ENCODE results near the gene KRT83. TPM values are rescaled to one million over a fixed set of nuclear protein-coding genes. Genes with fewer than 3 reads are reported as not detected.

KRT83 gene
- polyA plus RNA-seq, 1 of the 3 experiments (the other 2 are of a cell fraction): 0.03 TPM

DNA sequence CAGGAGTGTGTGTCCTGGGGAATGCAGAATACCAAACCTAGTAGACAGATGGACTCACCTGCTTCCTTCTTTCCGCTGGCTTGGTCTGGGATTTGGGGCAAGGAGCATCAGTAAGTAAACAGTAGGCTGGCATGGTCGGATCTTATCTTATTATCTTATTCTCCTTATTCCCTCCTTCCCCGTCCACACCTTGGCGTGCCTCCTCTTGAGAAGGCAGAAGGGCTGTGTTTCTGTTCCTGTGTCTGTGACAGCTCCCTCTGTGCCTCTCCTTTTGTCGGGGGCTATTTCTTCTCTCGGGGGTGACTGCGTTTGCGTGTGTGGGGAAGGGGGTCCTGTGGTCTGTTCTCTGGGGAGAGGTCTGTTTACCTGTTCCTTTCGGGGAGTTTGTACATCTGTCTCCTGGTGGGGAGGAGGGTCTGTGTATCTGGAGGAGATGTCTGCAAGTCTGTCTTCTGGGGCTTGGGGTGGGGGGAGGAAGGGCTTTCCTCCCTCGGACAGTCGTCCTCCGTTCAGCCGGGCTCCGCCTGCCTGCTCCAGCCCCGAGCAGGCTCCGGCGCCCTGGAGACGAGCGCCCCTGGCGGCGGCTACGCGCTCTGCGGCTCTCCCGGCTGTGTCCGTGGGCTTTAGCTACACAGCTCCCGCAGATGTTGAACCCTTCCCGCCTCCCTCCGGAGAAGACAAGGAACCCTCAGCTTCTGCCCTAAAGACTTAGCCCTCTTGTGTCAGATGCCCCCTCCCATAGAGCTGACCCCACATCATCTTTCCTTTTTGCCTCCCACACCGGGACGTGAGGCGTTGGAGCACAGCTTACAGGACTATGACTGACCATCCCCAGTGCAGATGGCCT is 42.4 kb downstream of the KRT83 start (continued):
- TF ChIP-seq, protein P1, sequence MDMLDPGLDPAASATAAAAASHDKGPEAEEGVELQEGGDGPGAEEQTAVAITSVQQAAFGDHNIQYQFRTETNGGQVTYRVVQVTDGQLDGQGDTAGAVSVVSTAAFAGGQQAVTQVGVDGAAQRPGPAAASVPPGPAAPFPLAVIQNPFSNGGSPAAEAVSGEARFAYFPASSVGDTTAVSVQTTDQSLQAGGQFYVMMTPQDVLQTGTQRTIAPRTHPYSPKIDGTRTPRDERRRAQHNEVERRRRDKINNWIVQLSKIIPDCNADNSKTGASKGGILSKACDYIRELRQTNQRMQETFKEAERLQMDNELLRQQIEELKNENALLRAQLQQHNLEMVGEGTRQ (IDR thresholded peaks at IDR 0.05; ENCODE audit: borderline replicate concordance, low read depth, low read length): no peak
- no peak for TF ChIP-seq FOSL2 (IDR thresholded peaks at IDR 0.05; ENCODE audit: borderline replicate concordance, low read depth)
- no peak for TF ChIP-seq CHD2 (IDR thresholded peaks at IDR 0.05; ENCODE audit: low read length, partially characterized antibody)

DNA sequence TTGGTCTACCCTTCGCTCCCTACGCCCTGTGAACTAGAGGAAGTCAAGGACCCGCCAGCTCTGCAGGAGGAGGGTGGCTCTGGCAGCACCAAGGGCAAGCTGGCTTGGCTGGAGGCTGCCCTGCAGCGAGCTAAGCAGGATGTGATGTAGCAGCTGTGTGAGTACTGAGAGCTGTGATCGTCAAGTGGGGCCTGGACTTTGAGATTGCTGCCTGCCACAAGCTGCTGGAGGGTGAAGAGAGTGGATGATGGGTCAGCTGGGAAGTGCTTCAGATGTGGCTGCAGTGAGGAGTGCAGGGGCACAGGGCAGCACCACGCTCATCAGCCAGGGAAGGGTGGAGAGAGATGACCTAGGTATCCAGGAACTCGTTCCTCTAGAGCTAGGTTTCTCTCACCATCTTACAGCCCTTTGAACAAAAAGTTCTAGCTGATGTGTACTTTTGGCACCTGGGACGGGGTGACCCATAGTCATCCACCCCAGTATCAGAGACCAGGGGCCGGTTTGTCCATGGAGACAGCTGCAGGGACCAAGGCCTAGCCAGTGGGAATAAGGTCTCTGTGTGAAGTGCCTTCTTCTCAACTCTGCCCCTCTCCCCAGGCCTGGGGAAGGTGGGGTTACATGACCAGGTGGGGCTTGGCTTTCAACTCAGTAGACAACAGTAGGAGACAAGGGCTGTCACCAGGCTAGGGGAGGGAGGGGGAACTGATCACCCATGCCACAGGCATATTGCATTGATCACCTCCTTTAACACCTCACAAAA is 43.5 kb downstream of the KRT83 start:
- no peak for DNase-seq
- ChIA-PET CTCF (interaction anchor here (0.7 to 8.2 kb wide), 32 partner anchors 9 to 156 kb away, joined by 3 to 80 read pairs (median 10); no protein-coding TSS in a partner anchor), POLR2A (no interaction called here)
- TF ChIP-seq FOSL2 (IDR thresholded peaks at IDR 0.05; ENCODE audit: borderline replicate concordance, low read depth) (no peak), RFX5 (IDR thresholded peaks at IDR 0.05; ENCODE audit: low read length) (no peak), FOXJ3 (CRISPR knock-in tag; IDR thresholded peaks at IDR 0.05) (no peak), GATA2 (CRISPR knock-in tag; IDR thresholded peaks at IDR 0.05) (no peak), RXRA (IDR thresholded peaks at IDR 0.05; ENCODE audit: borderline replicate concordance, low read depth) (no peak), SIN3A (IDR thresholded peaks at IDR 0.05; ENCODE audit: borderline replicate concordance, low read depth, low read length) (no peak), SMC3 (IDR thresholded peaks at IDR 0.05; ENCODE audit: low read depth, low read length) (no peak), POLR2AphosphoS5 (IDR thresholded peaks at IDR 0.05; ENCODE audit: low read depth, low read length) (no peak), RCOR1 (IDR thresholded peaks at IDR 0.05; ENCODE audit: low read length) (no peak), FOXM1 (IDR thresholded peaks at IDR 0.05; ENCODE audit: low read depth) (no peak), MEF2A (IDR thresholded peaks at IDR 0.05; ENCODE audit: borderline replicate concordance, low read depth) (no peak), ELF1 (IDR thresholded peaks at IDR 0.05) (no peak)
- TF ChIP-seq, protein P2, sequence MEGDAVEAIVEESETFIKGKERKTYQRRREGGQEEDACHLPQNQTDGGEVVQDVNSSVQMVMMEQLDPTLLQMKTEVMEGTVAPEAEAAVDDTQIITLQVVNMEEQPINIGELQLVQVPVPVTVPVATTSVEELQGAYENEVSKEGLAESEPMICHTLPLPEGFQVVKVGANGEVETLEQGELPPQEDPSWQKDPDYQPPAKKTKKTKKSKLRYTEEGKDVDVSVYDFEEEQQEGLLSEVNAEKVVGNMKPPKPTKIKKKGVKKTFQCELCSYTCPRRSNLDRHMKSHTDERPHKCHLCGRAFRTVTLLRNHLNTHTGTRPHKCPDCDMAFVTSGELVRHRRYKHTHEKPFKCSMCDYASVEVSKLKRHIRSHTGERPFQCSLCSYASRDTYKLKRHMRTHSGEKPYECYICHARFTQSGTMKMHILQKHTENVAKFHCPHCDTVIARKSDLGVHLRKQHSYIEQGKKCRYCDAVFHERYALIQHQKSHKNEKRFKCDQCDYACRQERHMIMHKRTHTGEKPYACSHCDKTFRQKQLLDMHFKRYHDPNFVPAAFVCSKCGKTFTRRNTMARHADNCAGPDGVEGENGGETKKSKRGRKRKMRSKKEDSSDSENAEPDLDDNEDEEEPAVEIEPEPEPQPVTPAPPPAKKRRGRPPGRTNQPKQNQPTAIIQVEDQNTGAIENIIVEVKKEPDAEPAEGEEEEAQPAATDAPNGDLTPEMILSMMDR (IDR thresholded peaks at IDR 0.05): no peak
- TF ChIP-seq, protein P3, sequence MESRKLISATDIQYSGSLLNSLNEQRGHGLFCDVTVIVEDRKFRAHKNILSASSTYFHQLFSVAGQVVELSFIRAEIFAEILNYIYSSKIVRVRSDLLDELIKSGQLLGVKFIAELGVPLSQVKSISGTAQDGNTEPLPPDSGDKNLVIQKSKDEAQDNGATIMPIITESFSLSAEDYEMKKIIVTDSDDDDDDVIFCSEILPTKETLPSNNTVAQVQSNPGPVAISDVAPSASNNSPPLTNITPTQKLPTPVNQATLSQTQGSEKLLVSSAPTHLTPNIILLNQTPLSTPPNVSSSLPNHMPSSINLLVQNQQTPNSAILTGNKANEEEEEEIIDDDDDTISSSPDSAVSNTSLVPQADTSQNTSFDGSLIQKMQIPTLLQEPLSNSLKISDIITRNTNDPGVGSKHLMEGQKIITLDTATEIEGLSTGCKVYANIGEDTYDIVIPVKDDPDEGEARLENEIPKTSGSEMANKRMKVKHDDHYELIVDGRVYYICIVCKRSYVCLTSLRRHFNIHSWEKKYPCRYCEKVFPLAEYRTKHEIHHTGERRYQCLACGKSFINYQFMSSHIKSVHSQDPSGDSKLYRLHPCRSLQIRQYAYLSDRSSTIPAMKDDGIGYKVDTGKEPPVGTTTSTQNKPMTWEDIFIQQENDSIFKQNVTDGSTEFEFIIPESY (IDR thresholded peaks at IDR 0.05; ENCODE audit: borderline replicate concordance, low read depth): no peak
- TF ChIP-seq, protein P4, sequence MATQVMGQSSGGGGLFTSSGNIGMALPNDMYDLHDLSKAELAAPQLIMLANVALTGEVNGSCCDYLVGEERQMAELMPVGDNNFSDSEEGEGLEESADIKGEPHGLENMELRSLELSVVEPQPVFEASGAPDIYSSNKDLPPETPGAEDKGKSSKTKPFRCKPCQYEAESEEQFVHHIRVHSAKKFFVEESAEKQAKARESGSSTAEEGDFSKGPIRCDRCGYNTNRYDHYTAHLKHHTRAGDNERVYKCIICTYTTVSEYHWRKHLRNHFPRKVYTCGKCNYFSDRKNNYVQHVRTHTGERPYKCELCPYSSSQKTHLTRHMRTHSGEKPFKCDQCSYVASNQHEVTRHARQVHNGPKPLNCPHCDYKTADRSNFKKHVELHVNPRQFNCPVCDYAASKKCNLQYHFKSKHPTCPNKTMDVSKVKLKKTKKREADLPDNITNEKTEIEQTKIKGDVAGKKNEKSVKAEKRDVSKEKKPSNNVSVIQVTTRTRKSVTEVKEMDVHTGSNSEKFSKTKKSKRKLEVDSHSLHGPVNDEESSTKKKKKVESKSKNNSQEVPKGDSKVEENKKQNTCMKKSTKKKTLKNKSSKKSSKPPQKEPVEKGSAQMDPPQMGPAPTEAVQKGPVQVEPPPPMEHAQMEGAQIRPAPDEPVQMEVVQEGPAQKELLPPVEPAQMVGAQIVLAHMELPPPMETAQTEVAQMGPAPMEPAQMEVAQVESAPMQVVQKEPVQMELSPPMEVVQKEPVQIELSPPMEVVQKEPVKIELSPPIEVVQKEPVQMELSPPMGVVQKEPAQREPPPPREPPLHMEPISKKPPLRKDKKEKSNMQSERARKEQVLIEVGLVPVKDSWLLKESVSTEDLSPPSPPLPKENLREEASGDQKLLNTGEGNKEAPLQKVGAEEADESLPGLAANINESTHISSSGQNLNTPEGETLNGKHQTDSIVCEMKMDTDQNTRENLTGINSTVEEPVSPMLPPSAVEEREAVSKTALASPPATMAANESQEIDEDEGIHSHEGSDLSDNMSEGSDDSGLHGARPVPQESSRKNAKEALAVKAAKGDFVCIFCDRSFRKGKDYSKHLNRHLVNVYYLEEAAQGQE (IDR thresholded peaks at IDR 0.05; ENCODE audit: low read depth, low read length): no peak
- H3K4me2 ChIP-seq: no peak overlapping the region; the same call in 1 of the 2 replicates
- no peak overlapping the region for H3K27ac ChIP-seq (ENCODE audit: low read depth in 2 of 2, low read length in 1 of 2)
- no peak overlapping the region for H2AFZ ChIP-seq (ENCODE audit: low read depth)
- no peaks in the 10 kb centered on the region for H3K9me3 ChIP-seq
- H3K27me3 ChIP-seq (ENCODE audit: insufficient read depth): no peaks in the 10 kb centered on the region
- peaks cover 32% of the 10 kb centered on the region for H3F3A ChIP-seq (replicated peaks; ENCODE audit: insufficient read depth)
- H3K79me2 ChIP-seq (ENCODE audit: insufficient read depth): no peaks in the 10 kb centered on the region
- no peak overlapping the region for H3K9ac ChIP-seq
- no peak overlapping the region for H3K4me3 ChIP-seq (ENCODE audit: low read depth in 2 of 2, low read length in 1 of 2)
- H3K4me1 ChIP-seq (ENCODE audit: control insufficient read depth in 1 of 2, insufficient read depth in 2 of 2, low read depth in 1 of 2, low read length in 1 of 2): peaks cover 11 to 28% of the 10 kb centered on the region in 2 experiments; a peak in 3 of 4 replicates
- H3K36me3 ChIP-seq (replicated peaks in 1 of 2; ENCODE audit: control insufficient read depth in 1 of 2, insufficient read depth in 2 of 2, low read length in 1 of 2): no peaks in the 10 kb centered on the region
- no peaks in the 10 kb centered on the region for H3K9me2 ChIP-seq
- no peaks in the 10 kb centered on the region for H4K20me1 ChIP-seq (ENCODE audit: insufficient read depth)
- 92% methylated on average over 9 of the region's 9 CpGs for WGBS (ENCODE audit: low lambda C conversion rate)

Measured in SK-N-SH (cell line).